Dorsolateral prefrontal cortex (tissue), 118 donors: Measurements from ENCODE around the gene MRPL11. TPM values are rescaled to one million over a fixed set of nuclear protein-coding genes. Genes with fewer than 3 reads are reported as not detected.

Experiments used
- total RNA-seq, 120 experiments: library from RNA; stranded (reverse); gene quantifications; one replicate each; pipeline versions ENCODE4 v1.2.3 to v1.2.4, GENCODE V29; 2022

MRPL11 gene
- total RNA-seq, 120 experiments from 2014 or later: 10.0 to 26.4 (median 18.3) TPM

Other genes with a start within 250 kb of the MRPL11 start
- gene KLC2, start 181.1 kb downstream of the MRPL11 start, total RNA-seq: 100 to 1,000 TPM in 117 of 120 experiments, 10 to 100 TPM in 3; 82.4 to 228 (median 167) TPM
- gene RAB1B, start 170.2 kb downstream of the MRPL11 start, total RNA-seq: 100 to 1,000 TPM in 115 of 120 experiments, 10 to 100 TPM in 5; 94.3 to 135 (median 115) TPM
- 100 to 1,000 TPM in 2 of 120 experiments, 10 to 100 TPM in 118; 27.7 to 125 (median 64.9) TPM for gene CNIH2, start 160.7 kb downstream of the MRPL11 start, total RNA-seq
- 10 to 100 TPM; 15.9 to 71.3 (median 33.4) TPM for gene YIF1A, start 149.7 kb downstream of the MRPL11 start, total RNA-seq
- 100 to 1,000 TPM in 2 of 120 experiments, 10 to 100 TPM in 118; 29.6 to 145 (median 58.1) TPM for gene TMEM151A, start 147.0 kb downstream of the MRPL11 start, total RNA-seq
- 1 to 10 TPM in 105 of 120 experiments, under 1 TPM in 15; 0.45 to 6.5 (median 1.9) TPM for gene CD248, start 121.8 kb downstream of the MRPL11 start, total RNA-seq
- gene RIN1, start 102.4 kb downstream of the MRPL11 start, total RNA-seq: 10 to 100 TPM in 107 of 120 experiments, 1 to 10 TPM in 13; 4.0 to 30.0 (median 14.9) TPM
- gene BRMS1, start 93.7 kb downstream of the MRPL11 start, total RNA-seq: 10 to 100 TPM; 10.3 to 25.1 (median 16.2) TPM
- gene B4GAT1, start 91.2 kb downstream of the MRPL11 start, total RNA-seq: 100 to 1,000 TPM; 105 to 293 (median 220) TPM
- gene SLC29A2, start 67.1 kb downstream of the MRPL11 start, total RNA-seq: 10 to 100 TPM in 35 of 120 experiments, 1 to 10 TPM in 85; 5.3 to 16.6 (median 9.0) TPM
- 100 to 1,000 TPM in 3 of 120 experiments, 10 to 100 TPM in 2, 1 to 10 TPM in 23, under 1 TPM in 49, not detected in 43; 0.13 to 188 (median 0.67) TPM for gene NPAS4, start 17.8 kb downstream of the MRPL11 start, total RNA-seq
- gene PELI3, start 28.1 kb upstream of the MRPL11 start, total RNA-seq: 10 to 100 TPM; 33.1 to 92.5 (median 61.0) TPM
- gene DPP3, start 41.6 kb upstream of the MRPL11 start, total RNA-seq: 10 to 100 TPM; 12.1 to 40.9 (median 22.3) TPM
- 100 to 1,000 TPM in 39 of 120 experiments, 10 to 100 TPM in 81; 53.4 to 137 (median 93.2) TPM for gene BBS1, start 71.8 kb upstream of the MRPL11 start, total RNA-seq
- gene ZDHHC24, start 107.2 kb upstream of the MRPL11 start, total RNA-seq: 10 to 100 TPM in 118 of 120 experiments, 1 to 10 TPM in 2; 9.6 to 20.9 (median 14.9) TPM
- 1 to 10 TPM in 1 of 120 experiments, under 1 TPM in 29, not detected in 90; 0.13 to 1.1 (median 0.26) TPM for gene ACTN3, start 108.1 kb upstream of the MRPL11 start, total RNA-seq
- 100 to 1,000 TPM; 112 to 186 (median 141) TPM for gene CTSF, start 129.8 kb upstream of the MRPL11 start, total RNA-seq
- gene CCDC87, start 154.2 kb upstream of the MRPL11 start, total RNA-seq: 1 to 10 TPM in 85 of 120 experiments, under 1 TPM in 35; 0.26 to 2.4 (median 1.2) TPM
- 10 to 100 TPM; 27.0 to 66.5 (median 43.1) TPM for gene CCS, start 154.3 kb upstream of the MRPL11 start, total RNA-seq
- gene RBM14, start 177.8 kb upstream of the MRPL11 start, total RNA-seq: 100 to 1,000 TPM in 61 of 120 experiments, 10 to 100 TPM in 59; 62.9 to 242 (median 100) TPM
- 100 to 1,000 TPM in 73 of 120 experiments, 10 to 100 TPM in 47; 72.2 to 164 (median 105) TPM for gene RBM4, start 199.9 kb upstream of the MRPL11 start, total RNA-seq
- gene RBM4B, start 239.0 kb upstream of the MRPL11 start, total RNA-seq: 10 to 100 TPM; 17.3 to 45.2 (median 30.7) TPM